Testis (tissue), 2 donors: ENCODE results near the gene FLT4.

ENCODE experiments used
- POLR2A ChIP-seq: fragments of 450-650 bp; IDR thresholded peaks from one replicate; pipeline ENCODE4 v1.6.1; 2017; ENCODE audit warnings: antibody characterized with exemption, mild to moderate bottlenecking, moderate library complexity
- TF ChIP-seq, protein P1 (sequence below), 3 experiments: fragments of 450-650 bp in 2 of 3; fragments of 200-600 bp in 1 of 3; sonication (generic) in 1 of 3; IDR thresholded peaks; one replicate each; pipeline ENCODE4 v1.5.1; 2016 to 2019; ENCODE audit warnings: antibody characterized with exemption in 3 of 3, mild to moderate bottlenecking in 2 of 3, moderate library complexity in 1 of 3

DNA sequence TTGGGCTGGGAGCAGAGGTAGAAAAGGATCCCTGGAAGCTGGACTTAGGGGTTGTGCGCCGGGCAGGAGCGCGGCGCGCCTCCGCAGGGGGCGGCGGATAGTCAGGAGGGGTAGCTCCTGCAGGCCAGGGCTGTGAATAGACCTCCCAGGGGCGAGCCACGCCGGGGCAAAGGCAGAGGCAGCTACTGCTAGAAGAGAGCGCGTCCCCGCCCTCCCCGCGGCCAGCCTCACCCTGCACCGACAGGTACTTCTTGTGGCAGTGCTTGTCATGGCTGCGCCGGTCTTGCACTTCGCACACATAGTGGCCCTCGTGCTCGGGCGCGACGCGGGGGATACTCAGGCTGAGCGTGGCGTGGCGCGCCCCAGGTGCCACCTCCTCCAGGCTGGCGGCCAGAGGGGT is 28.1 kb downstream of the FLT4 start:
- TF ChIP-seq, protein P1, sequence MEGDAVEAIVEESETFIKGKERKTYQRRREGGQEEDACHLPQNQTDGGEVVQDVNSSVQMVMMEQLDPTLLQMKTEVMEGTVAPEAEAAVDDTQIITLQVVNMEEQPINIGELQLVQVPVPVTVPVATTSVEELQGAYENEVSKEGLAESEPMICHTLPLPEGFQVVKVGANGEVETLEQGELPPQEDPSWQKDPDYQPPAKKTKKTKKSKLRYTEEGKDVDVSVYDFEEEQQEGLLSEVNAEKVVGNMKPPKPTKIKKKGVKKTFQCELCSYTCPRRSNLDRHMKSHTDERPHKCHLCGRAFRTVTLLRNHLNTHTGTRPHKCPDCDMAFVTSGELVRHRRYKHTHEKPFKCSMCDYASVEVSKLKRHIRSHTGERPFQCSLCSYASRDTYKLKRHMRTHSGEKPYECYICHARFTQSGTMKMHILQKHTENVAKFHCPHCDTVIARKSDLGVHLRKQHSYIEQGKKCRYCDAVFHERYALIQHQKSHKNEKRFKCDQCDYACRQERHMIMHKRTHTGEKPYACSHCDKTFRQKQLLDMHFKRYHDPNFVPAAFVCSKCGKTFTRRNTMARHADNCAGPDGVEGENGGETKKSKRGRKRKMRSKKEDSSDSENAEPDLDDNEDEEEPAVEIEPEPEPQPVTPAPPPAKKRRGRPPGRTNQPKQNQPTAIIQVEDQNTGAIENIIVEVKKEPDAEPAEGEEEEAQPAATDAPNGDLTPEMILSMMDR (IDR thresholded peaks at IDR 0.05), result no peak
- TF ChIP-seq POLR2A, result no peak
